PC-3 (cell line): ENCODE measurements around the gene TMEM164.

Source experiments
- CTCF ChIP-seq: fragments of 300-600 bp; sonication (generic); conservative IDR thresholded peaks from 2 replicates; pipeline ENCODE4 v1.5.1; 2017; ENCODE audit warnings: antibody characterized with exemption, low read depth, mild to moderate bottlenecking, low read length
- EZH2 ChIP-seq: fragments of 300-600 bp; sonication (generic); IDR thresholded peaks from one replicate; pipeline ENCODE4 v1.6.1; 2017; ENCODE audit warnings: antibody characterized with exemption, mild to moderate bottlenecking, low read length; ENCODE audit not compliant: unreplicated experiment
- EZH2phosphoT487 ChIP-seq: fragments of 300-600 bp; sonication (generic); IDR thresholded peaks from 2 replicates; pipeline ENCODE4 v1.6.1; 2018; ENCODE audit warnings: mild to moderate bottlenecking, antibody characterized with exemption, low read length, borderline replicate concordance

DNA sequence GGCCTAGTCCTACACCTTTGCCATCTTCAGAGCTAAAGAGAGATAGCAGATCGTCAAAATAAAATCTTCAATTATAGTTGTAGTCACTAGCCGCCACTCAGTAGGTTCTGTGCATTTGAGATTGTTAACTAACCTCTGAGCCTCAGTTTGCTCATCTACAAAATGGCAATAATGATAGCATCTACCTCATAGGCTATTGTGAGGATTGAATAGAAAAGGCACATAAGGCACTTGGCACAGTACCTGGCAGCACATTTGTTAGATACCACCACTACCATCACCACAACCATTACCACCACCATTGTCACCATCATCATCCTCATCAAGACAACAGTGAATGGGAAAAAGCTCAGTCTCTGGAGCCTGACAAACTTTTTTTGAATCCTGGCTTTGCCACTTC, 180.4 kb downstream of the TMEM164 start:
- TF ChIP-seq CTCF (no peak), EZH2phosphoT487 (no peak), EZH2 (no peak)
